ENCODE data around the gene GOLGA8R. TPM values are rescaled to one million over a fixed set of nuclear protein-coding genes. Genes with fewer than 3 reads are reported as not detected.

GOLGA8R gene, protein sequence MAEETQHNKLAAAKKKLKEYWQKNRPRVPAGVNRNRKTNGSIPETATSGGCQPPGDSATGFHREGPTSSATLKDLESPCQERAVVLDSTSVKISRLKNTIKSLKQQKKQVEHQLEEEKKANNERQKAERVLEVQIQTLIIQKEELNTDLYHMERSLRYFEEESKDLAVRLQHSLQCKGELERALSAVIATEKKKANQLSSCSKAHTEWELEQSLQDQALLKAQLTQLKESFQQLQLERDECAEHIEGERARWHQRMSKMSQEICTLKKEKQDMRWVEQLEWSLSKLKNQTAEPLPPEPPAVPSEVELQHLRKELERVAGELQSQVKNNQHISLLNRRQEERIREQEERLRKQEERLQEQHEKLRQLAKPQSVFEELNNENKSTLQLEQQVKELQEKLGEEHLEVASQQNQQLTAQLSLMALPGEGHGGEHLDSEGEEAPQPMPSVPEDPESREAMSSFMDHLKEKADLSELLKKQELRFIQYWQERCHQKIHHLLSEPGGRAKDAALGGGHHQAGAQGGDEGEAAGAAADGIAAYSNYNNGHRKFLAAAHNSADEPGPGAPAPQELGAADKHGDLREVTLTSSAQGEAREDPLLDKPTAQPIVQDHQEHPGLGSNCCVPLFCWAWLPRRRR
- 0.17 to 0.26 TPM (median 0.22 TPM) in 4 of 5 replicates, not detected in the other for total RNA-seq (2022; extraction: Qiagen RNA extraction)

DNA sequence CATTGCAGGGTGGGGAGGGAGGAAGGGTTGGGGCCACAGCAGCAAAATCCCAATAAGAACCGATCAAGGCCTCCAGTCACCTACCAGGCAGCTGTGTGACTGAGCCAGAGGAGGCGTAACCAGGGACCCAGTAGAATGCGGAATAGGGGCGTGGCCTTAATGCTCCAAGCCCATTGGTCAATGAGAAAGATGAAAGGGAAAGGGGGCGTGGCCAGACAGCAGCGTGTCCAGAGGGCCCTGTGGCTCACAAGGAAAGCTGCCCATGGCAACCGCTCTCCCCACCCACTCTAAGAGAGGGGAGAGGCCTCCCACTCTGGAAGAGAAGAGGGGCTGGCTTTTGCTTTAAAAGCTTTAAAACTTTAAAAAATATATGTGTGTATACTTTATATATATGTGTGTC is at the start of gene GOLGA8R:
TSS of gene GOLGA8R (minus strand) at position 101 of the 400 bp plus-strand sequence. CDS start at position 3, 98 bp downstream.

DNA sequence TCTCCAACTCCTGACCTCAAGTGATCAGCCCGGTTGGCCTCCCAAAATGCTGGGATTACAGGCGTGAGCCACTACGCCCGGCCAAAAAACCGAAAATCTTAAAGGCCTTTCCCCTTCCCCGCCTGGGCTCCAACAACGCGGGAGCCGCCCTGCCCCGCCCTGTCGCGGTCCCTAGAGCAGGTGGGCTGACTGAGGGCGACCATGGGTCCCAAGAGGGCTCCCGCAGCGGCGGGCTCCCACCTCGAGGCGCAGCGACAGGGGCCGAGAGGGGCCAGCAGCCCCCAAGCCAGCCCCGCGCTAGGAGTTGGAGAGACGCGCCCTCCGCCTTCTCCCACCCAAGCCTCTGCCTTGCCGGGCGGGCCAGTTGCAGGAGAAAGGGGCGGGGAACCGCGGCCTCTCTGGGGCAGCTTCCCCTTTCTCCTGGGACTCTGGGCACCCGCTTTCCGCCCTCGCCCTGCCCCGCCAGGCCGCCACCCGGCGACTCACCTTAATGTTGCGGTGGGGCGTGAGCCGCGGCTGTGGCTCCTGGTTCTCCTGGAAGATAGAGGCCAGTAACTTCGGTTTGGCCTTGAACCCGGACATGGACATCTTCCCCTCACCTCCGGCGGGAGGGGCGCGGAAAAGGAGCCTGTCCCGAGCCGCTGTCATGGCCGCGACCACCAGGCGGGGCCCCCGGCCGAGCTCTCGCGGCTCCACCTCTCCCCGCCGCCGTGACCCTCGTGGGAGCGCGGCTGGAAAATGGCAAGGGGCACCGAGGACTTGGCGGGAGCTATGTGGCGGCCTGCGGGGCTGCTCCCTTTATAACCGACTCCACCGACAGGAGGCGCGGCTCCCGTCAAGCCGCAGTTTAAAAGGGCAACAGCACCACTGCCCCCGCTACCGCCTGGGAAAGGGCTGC is 21.0 kb downstream of the GOLGA8R start, which contains the start of gene CHRFAM7A:
TSS of gene CHRFAM7A (minus strand) at position 775 of the 898 bp plus-strand sequence. CDS start 10,189 bp downstream, outside the sequence.

Other genes with a start within 250 kb of the GOLGA8R start
- 4.6 to 8.9 TPM (median 7.4 TPM) in 5 replicates for gene CHRFAM7A, start 20.7 kb downstream of the GOLGA8R start, total RNA-seq (2022; extraction: Qiagen RNA extraction)
- 0.17 to 0.22 TPM in 2 of 5 replicates, not detected in the others for gene GOLGA8Q, start 137.8 kb upstream of the GOLGA8R start, total RNA-seq (2022; extraction: Qiagen RNA extraction)
- 1.9 to 3.7 TPM (median 2.6 TPM) in 5 replicates for gene GOLGA8H, start 189.8 kb upstream of the GOLGA8R start, total RNA-seq (2022; extraction: Qiagen RNA extraction)

Data from A549 treated with Mapracorat at 1 μM for 4 hours (cell line).